Colonic mucosa (tissue), 4 donors: Measurements from ENCODE around the gene DPP7. TPM values are rescaled to one million over a fixed set of nuclear protein-coding genes. Genes with fewer than 3 reads are reported as not detected.
A peak's percentile ranks its signal among the peaks of the same experiment; 100 is the strongest.

Experiments
- DNase-seq: peaks from one replicate; pipeline ENCODE4 v3.0.0-alpha.2; 2020
- H3K27ac ChIP-seq: fragments of 200-600 bp; one replicate; pipeline ENCODE4 v1.8.0; 2021
- H3K27me3 ChIP-seq: fragments of 200-600 bp; one replicate; pipeline ENCODE4 v1.8.0; 2021
- H3K36me3 ChIP-seq: fragments of 200-600 bp; one replicate; pipeline ENCODE4 v1.8.0; 2021
- H3K4me1 ChIP-seq: fragments of 200-600 bp; one replicate; pipeline ENCODE4 v1.8.0; 2021; ENCODE audit warnings: mild to moderate bottlenecking
- H3K4me3 ChIP-seq: fragments of 200-600 bp; one replicate; pipeline ENCODE4 v1.8.0; 2021
- H3K9ac ChIP-seq, 2 donors: one replicate each; pipeline ENCODE4 v1.7.0; 2013; ENCODE audit warnings: control low read depth in 2 of 2, low read depth in 2 of 2, low read length in 2 of 2
- H3K9me3 ChIP-seq: fragments of 200-600 bp; one replicate; pipeline ENCODE4 v1.8.0; 2021
- CTCF ChIP-seq: fragments of 200-600 bp; IDR thresholded peaks from one replicate; pipeline ENCODE4 v1.8.0; 2022; ENCODE audit warnings: antibody characterized with exemption, mild to moderate bottlenecking
- intact Hi-C: fragments of 100-400 bp; cut with DNase I; formaldehyde crosslinking; loops from one replicate; pipeline ENCODE4 v1.14.1; 2022
- total RNA-seq, 2 donors: library from RNA; stranded (reverse); fragmentation: NEBNext Ultra II Directional in 1 of 2; extraction: Animal tissue kit (Norgen Biotek cat#: 25700) in 1 of 2; gene quantifications; one replicate each; pipeline ENCODE4 v1.2.1, GENCODE V29; 2021
- donor health status: healthy.
- donor health status: DM: no; HTN: no; CAD: no.
- donor health status: DM: no; HTN: no; CAD: no.

The DPP7 gene
- total RNA-seq, 2 donors from 2014 or later: 46.2 to 52.5 TPM

- Histone ChIP-seq H3K4me1 (no peaks in the 10 kb centered on the region), H3K27me3 (no peaks in the 10 kb centered on the region), H3K9me3 (no peaks in the 10 kb centered on the region), H3K36me3 (no peaks in the 10 kb centered on the region), H3K27ac (no peak overlapping the region), H3K9ac (peak overlapping the region in 1 of 2 donors; percentile 2), H3K4me3 (no peak overlapping the region)
- no peak for DNase-seq
- intact Hi-C loops: no loop called here
- TF ChIP-seq CTCF: no peak
Observed at GRCh38 chr9:137096785-137097546, 17.6 kb downstream of the DPP7 start.

DNA sequence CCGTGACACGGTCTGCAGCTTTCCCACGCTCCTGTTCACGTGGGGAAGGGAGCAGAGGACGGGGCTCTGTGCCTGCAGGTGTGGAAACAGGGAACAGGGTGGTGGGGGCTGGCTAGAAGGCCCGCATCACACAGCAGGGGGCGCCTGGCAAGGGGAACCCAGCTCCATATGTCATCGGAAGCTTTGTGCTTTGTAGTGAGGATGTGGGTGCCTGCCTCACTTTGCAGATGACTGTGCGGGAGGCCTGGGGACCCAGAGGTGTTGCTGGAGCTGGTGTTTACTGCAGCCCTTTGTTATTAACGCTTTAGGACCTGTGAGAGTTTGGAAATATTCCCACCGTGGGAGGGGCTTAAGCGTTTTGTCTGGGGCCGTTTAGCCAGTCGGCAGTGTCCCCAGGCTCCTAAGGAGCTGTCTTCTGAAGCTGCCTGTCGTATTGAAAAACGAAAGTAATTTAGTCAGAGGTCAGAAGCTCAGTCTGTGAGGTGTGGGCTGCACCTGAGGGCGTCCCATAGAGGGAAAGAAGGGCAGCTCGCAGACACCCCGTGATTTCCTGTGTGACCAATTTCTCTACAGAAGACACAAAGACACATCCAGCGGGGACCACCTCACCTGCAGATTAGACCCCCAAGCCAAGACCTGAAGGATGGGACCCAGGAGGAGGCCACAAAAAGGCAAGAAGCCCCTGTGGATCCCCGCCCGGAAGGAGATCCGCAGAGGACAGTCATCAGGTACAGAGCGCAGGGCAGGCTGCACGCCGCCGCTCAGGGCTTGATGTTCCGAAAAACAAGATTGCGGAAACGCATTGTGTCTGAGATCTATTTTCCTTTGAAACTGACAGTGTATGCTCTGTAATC lies 18.6 kb downstream of the DPP7 start:
- Histone ChIP-seq H3K4me3 (no peak overlapping the region), H3K36me3 (no peaks in the 10 kb centered on the region), H3K27ac (peak overlapping the region; percentile 17), H3K27me3 (no peaks in the 10 kb centered on the region), H3K9ac (peak overlapping the region in 1 of 2 donors; percentile 16), H3K4me1 (no peaks in the 10 kb centered on the region), H3K9me3 (no peaks in the 10 kb centered on the region)
- intact Hi-C loops: no loop called here
- no peak for TF ChIP-seq CTCF
- no peak for DNase-seq

GRCh38 chr9:137089232-137089947 lies 25.1 kb downstream of the DPP7 start:
- H3K9me3 ChIP-seq: no peaks in the 10 kb centered on the region
- no peak overlapping the region for H3K9ac ChIP-seq
- no peak for DNase-seq
- no peak overlapping the region for H3K27ac ChIP-seq
- H3K4me3 ChIP-seq: no peak overlapping the region
- peaks cover 7% of the 10 kb centered on the region for H3K4me1 ChIP-seq
- no peaks in the 10 kb centered on the region for H3K36me3 ChIP-seq
- no peak for TF ChIP-seq CTCF
- H3K27me3 ChIP-seq: no peaks in the 10 kb centered on the region
- intact Hi-C loops: no loop called here

DNA sequence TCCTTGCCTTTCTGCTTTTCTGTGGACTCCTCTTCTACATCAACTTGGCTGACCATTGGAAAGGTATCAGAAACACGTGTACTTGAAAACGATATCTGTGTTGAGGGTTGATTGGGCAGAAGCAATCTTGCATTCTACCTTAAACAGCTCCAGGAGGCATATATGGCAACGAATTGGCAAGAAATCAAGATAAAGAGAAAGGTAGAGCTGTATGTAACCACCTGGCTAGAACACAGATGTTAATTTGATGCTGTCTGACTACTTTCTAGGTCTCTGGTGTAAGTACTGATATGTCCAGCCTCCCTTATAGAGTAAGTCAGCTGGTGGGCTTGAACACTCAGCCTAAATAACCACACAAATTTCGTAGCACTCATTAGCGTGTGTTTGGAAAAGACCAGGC lies 26.4 kb downstream of the DPP7 start:
- no peak overlapping the region for H3K4me3 ChIP-seq
- no peak for DNase-seq
- H3K9ac ChIP-seq: no peak overlapping the region
- H3K9me3 ChIP-seq: no peaks in the 10 kb centered on the region
- intact Hi-C loops: no loop called here
- H3K36me3 ChIP-seq: no peaks in the 10 kb centered on the region
- no peaks in the 10 kb centered on the region for H3K27me3 ChIP-seq
- H3K4me1 ChIP-seq: peaks cover 7% of the 10 kb centered on the region
- H3K27ac ChIP-seq: no peak overlapping the region
- TF ChIP-seq CTCF: no peak

DNA sequence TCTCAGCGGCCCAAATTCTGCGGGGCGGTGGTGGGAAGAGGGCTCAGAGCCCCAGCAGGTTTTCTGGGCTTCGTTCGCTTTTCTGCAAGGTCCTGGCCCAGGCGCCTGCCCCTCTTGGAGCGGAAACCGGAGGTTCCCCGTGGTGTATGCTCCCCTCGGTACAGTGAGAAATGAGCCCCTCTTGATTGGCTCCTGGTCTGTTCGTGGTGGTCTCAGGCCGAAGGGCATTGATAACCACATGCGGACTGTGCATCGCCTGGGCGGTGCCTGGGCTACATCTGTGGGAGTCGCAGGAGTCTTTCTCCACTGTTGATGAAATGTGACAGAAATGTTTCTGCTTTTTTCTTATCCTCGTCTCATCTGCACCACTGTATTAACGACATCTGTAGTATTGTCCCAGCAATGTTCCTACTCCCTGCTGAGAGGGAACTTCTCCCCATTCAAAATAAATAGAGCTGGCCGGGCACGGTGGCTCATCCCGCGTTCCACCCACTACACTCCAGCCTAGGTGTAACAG lies 27.1 kb downstream of the DPP7 start:
- Histone ChIP-seq H3K9me3 (no peaks in the 10 kb centered on the region), H3K27me3 (no peaks in the 10 kb centered on the region), H3K36me3 (no peaks in the 10 kb centered on the region), H3K4me1 (peaks cover 7% of the 10 kb centered on the region), H3K4me3 (peak overlapping the region; percentile 90), H3K9ac (peak overlapping the region; percentile 84 to 93), H3K27ac (peak overlapping the region; percentile 94)
- intact Hi-C loops: no loop called here
- no peak for DNase-seq
- no peak for TF ChIP-seq CTCF
